SK-N-SH (cell line): ENCODE data around the gene RCHY1. TPM values are rescaled to one million over a fixed set of nuclear protein-coding genes. Genes with fewer than 3 reads are reported as not detected.
A peak's percentile ranks its signal among the peaks of the same experiment; 100 is the strongest.

Experiments
- CTCF ChIA-PET: fragments of 300-600, 350-600 bp; formaldehyde crosslinking; extraction: SDS; loops from one replicate; lab custom pipeline; 2021; lab: Yijun Ruan, JAX
- POLR2A ChIA-PET: fragments of 350-600 bp; sonication (Branson Sonifier 250); formaldehyde crosslinking; extraction: SDS; loops from one replicate; lab custom pipeline; 2020; ENCODE audit warnings: antibody characterized with exemption, inconsistent platforms; lab: Yijun Ruan, JAX
- DNase-seq: peaks from one replicate; pipeline ENCODE4 v3.0.0; 2012
- H2AFZ ChIP-seq: fragments of 200-600 bp; sonication (generic); 2 replicates; pipeline ENCODE4 v1.8.1; 2016; ENCODE audit warnings: antibody characterized with exemption, mild to moderate bottlenecking, low read depth
- H3F3A ChIP-seq: fragments of 200-600 bp; sonication (generic); replicated peaks from 2 replicates; pipeline ENCODE3; 2016; ENCODE audit warnings: antibody characterized with exemption, mild to moderate bottlenecking; ENCODE audit not compliant: insufficient read depth
- H3K27ac ChIP-seq, 2 experiments: fragments of 200-500 bp in 1 of 2; fragments of 200-600 bp in 1 of 2; sonication (Bioruptor generic) in 1 of 2; sonication (generic), shearing (Covaris generic) in 1 of 2; 2 replicates each; pipeline versions ENCODE4 v1.5.1 to v1.6.1; 2014 to 2016; ENCODE audit warnings: low read depth in 2 of 2, inconsistent platforms in 1 of 2, low read length in 1 of 2, mild to moderate bottlenecking in 1 of 2, mixed read lengths in 1 of 2
- H3K27me3 ChIP-seq: fragments of 200-600 bp; sonication (generic), shearing (Covaris generic); 2 replicates; pipeline ENCODE4 v1.6.1; 2016; ENCODE audit warnings: mixed run types; ENCODE audit not compliant: insufficient read depth
- H3K36me3 ChIP-seq, 2 experiments: fragments of 200-500 bp in 1 of 2; fragments of 200-600 bp in 1 of 2; sonication (Bioruptor generic) in 1 of 2; sonication (generic) in 1 of 2; replicated peaks in 1 of 2; 2 replicates each; pipeline versions ENCODE3 to v1.5.1; 2014 to 2016; ENCODE audit warnings: low read length in 1 of 2, mild to moderate bottlenecking in 1 of 2; ENCODE audit not compliant: insufficient read depth in 2 of 2, control insufficient read depth in 1 of 2
- H3K4me1 ChIP-seq, 2 experiments: fragments of 200-500 bp in 1 of 2; fragments of 200-600 bp in 1 of 2; sonication (Bioruptor generic) in 1 of 2; sonication (generic), shearing (Covaris generic) in 1 of 2; 2 replicates each; pipeline versions ENCODE4 v1.5.1 to v1.6.1; 2014 to 2016; ENCODE audit warnings: low read depth in 1 of 2, low read length in 1 of 2, mixed run types in 1 of 2; ENCODE audit not compliant: insufficient read depth in 2 of 2, control insufficient read depth in 1 of 2
- H3K4me2 ChIP-seq: fragments of 200-600 bp; sonication (generic), shearing (Covaris generic); 2 replicates; pipeline ENCODE4 v1.6.1; 2017; ENCODE audit warnings: mixed run types
- H3K4me3 ChIP-seq, 2 experiments: fragments of 200-500 bp in 1 of 2; fragments of 200-600 bp in 1 of 2; sonication (Bioruptor generic) in 1 of 2; sonication (generic), shearing (Covaris generic) in 1 of 2; 2 replicates each; pipeline versions ENCODE4 v1.5.1 to v1.8.1; 2014 to 2016; ENCODE audit warnings: low read depth in 2 of 2, inconsistent platforms in 1 of 2, low read length in 1 of 2, mild to moderate bottlenecking in 1 of 2, mixed read lengths in 1 of 2, moderate library complexity in 1 of 2
- H3K79me2 ChIP-seq: fragments of 200-600 bp; sonication (generic); 2 replicates; pipeline ENCODE4 v1.8.1; 2017; ENCODE audit warnings: mild to moderate bottlenecking; ENCODE audit not compliant: insufficient read depth
- H3K9ac ChIP-seq: fragments of 200-600 bp; sonication (generic); 2 replicates; pipeline ENCODE4 v1.6.1; 2017; ENCODE audit warnings: mixed run types
- H3K9me2 ChIP-seq: fragments of 200-600 bp; sonication (generic); 2 replicates; pipeline ENCODE4 v1.6.1; 2017; ENCODE audit warnings: mixed run types
- H3K9me3 ChIP-seq: fragments of 200-600 bp; sonication (generic); 2 replicates; pipeline ENCODE4 v1.6.1; 2017; ENCODE audit warnings: mixed run types, mild to moderate bottlenecking, moderate library complexity
- H4K20me1 ChIP-seq: fragments of 200-600 bp; sonication (generic); 2 replicates; pipeline ENCODE4 v1.6.1; 2017; ENCODE audit warnings: mild to moderate bottlenecking, mixed run types; ENCODE audit not compliant: insufficient read depth
- EP300 ChIP-seq, 2 experiments: IDR thresholded peaks; 2 replicates each; pipeline versions ENCODE4 v1.4.0 to v1.6.1; 2012; ENCODE audit warnings: borderline replicate concordance in 1 of 2, low read depth in 1 of 2, low read length in 1 of 2
- FOXJ3 ChIP-seq: sonication (generic); formaldehyde crosslinking; IDR thresholded peaks from 2 replicates; pipeline ENCODE4 v1.5.1; 2020; ENCODE audit warnings: mild to moderate bottlenecking, missing genetic modification reagents
- FOXM1 ChIP-seq: IDR thresholded peaks from 2 replicates; pipeline ENCODE4 v1.4.0; 2012; ENCODE audit warnings: low read depth, mild to moderate bottlenecking
- JUND ChIP-seq: IDR thresholded peaks from 2 replicates; pipeline ENCODE4 v1.4.0; 2012
- MEF2A ChIP-seq: IDR thresholded peaks from 2 replicates; pipeline ENCODE4 v1.4.0; 2012; ENCODE audit warnings: low read depth, borderline replicate concordance
- MXI1 ChIP-seq: IDR thresholded peaks from 2 replicates; pipeline ENCODE4 v1.6.1; 2012; ENCODE audit warnings: mild to moderate bottlenecking, low read depth, low read length, improper control_type of control experiment
- NFIC ChIP-seq: IDR thresholded peaks from 2 replicates; pipeline ENCODE4 v1.4.0; 2012; ENCODE audit warnings: borderline replicate concordance
- POLR2AphosphoS5 ChIP-seq: IDR thresholded peaks from 2 replicates; pipeline ENCODE4 v1.6.1; 2012; ENCODE audit warnings: low read depth, low read length
- RAD21 ChIP-seq: IDR thresholded peaks from 2 replicates; pipeline ENCODE4 v1.6.1; 2012; ENCODE audit warnings: mild to moderate bottlenecking, low read length
- RFX5 ChIP-seq: IDR thresholded peaks from 2 replicates; pipeline ENCODE4 v1.6.1; 2012; ENCODE audit warnings: mild to moderate bottlenecking, improper control_type of control experiment, low read length
- RXRA ChIP-seq: IDR thresholded peaks from 2 replicates; pipeline ENCODE4 v1.4.0; 2012; ENCODE audit warnings: low read depth, mild to moderate bottlenecking, borderline replicate concordance
- SIN3A ChIP-seq: IDR thresholded peaks from 2 replicates; pipeline ENCODE4 v1.6.1; 2012; ENCODE audit warnings: low read depth, mild to moderate bottlenecking, low read length, moderate library complexity, borderline replicate concordance
- TCF12 ChIP-seq: IDR thresholded peaks from 2 replicates; pipeline ENCODE4 v1.4.0; 2012
- TEAD4 ChIP-seq: IDR thresholded peaks from 2 replicates; pipeline ENCODE4 v1.4.0; 2012; ENCODE audit warnings: mild to moderate bottlenecking, borderline replicate concordance; ENCODE audit not compliant: insufficient read depth
- WGBS: methylation state at CpG from one replicate; pipeline ENCODE4 v1.1.6; 2017; ENCODE audit warnings: low lambda C conversion rate; 5-methylcytosine and 5-hydroxymethylcytosine counted together
- polyA plus RNA-seq, 3 experiments: library from polyadenylated mRNA; depleted of rRNA; stranded (reverse); fragments of >200 nt; gene quantifications; 2 replicates each; pipeline ENCODE4 v1.2.3, GENCODE V29; 2012
- TF ChIP-seq, protein P1 (sequence below): fragments of 150-350 bp; IDR thresholded peaks from 2 replicates; pipeline ENCODE4 v1.6.1; 2017; ENCODE audit warnings: antibody characterized with exemption, low read length, low read depth, borderline replicate concordance
- TF ChIP-seq, protein P2 (sequence below): IDR thresholded peaks from 2 replicates; pipeline ENCODE4; 2012
- TF ChIP-seq, protein P3 (sequence below): IDR thresholded peaks from 2 replicates; pipeline ENCODE4 v1.6.1; 2012; ENCODE audit warnings: mild to moderate bottlenecking, low read depth, low read length, moderate library complexity
- TF ChIP-seq, protein P4 (sequence below): IDR thresholded peaks from 2 replicates; pipeline ENCODE4 v1.4.0; 2012; ENCODE audit warnings: low read depth, borderline replicate concordance
- TF ChIP-seq, protein P5 (sequence below): fragments of 200-600 bp; sonication (generic); IDR thresholded peaks from 2 replicates; pipeline ENCODE4 v1.6.1; 2017; ENCODE audit warnings: antibody characterized with exemption, mild to moderate bottlenecking, moderate library complexity
- TF ChIP-seq, protein P6 (sequence below): IDR thresholded peaks from 2 replicates; pipeline ENCODE4 v1.4.0; 2012; ENCODE audit warnings: low read depth

RCHY1 gene
- polyA plus RNA-seq, 1 of the 3 experiments (the other 2 are of a cell fraction): 17.4 TPM

DNA sequence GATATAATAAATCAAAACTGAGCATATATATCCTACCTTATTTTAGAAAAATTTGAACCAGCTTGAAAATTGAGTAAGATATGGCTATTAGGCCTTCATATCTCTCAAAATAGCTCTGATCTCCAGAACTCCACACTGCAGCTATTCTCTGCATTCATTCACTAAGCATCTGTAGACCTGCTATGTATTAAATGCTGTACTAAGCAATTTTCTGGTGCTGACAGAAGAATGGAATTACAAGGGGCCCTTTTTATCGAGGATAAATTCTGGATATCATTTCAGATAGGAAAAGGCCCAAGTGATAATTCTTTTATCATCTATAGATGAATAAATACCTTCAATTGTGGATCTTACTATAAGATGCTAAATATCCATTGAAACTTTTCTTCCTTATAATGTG, 1.9 kb upstream of the RCHY1 start (continued):
- TF ChIP-seq, protein P1, sequence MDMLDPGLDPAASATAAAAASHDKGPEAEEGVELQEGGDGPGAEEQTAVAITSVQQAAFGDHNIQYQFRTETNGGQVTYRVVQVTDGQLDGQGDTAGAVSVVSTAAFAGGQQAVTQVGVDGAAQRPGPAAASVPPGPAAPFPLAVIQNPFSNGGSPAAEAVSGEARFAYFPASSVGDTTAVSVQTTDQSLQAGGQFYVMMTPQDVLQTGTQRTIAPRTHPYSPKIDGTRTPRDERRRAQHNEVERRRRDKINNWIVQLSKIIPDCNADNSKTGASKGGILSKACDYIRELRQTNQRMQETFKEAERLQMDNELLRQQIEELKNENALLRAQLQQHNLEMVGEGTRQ: no peak
- TF ChIP-seq RXRA (no peak), FOXJ3 (CRISPR knock-in tag) (no peak)

DNA sequence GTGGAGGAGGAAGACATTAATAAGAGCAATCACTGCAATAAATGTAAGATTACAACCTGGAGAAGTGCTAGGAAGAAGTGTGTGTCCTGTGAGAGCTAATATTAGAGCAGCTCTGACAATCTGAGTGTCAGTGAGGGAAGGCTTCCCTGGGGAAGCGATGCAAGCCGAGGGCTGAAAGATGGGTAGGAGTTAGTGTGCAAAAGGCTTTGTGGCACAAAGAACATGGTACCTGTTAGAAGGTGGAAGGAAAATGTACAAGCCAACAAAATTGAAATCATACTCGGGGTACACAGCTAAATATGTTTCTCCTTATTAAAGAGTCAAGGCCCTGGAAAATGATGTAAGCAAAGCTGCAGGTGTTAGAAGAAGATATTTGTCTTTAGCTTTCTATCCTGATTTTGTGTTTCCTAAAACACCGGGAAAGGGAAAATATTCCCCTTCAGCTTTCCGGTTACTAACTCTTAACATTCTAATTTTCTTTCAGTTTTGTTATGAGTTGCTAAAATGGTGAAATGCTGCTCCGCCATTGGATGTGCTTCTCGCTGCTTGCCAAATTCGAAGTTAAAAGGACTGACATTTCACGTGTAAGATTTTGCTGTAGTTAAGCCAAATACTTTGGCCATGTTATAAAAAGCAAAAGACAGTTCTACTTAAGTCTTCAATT, 878 bp upstream of the RCHY1 start:
- H3F3A ChIP-seq: no peaks in the 10 kb centered on the region

More for the DNA sequence above, 878 bp upstream of the RCHY1 start:
- DNase-seq: peak; percentile 7
- Histone ChIP-seq H3K4me3 (peak overlapping the region; percentile 90 to 93), H2AFZ (peak overlapping the region; percentile 71), H3K4me1 (peaks cover 0 to 7% of the 10 kb centered on the region in 2 experiments; a peak in 2 of 4 replicates), H3K4me2 (peak overlapping the region; percentile 87), H3K9me2 (no peaks in the 10 kb centered on the region), H3K27me3 (no peaks in the 10 kb centered on the region), H3K36me3 (peaks cover 29 to 37% of the 10 kb centered on the region in 2 experiments), H3K79me2 (peaks cover 55% of the 10 kb centered on the region), H3K9ac (peak overlapping the region; percentile 83), H3K9me3 (no peaks in the 10 kb centered on the region), H4K20me1 (no peaks in the 10 kb centered on the region), H3K27ac (peak overlapping the region; percentile 91 to 99)
- TF ChIP-seq FOXM1: no peak
- TF ChIP-seq EP300 (IDR thresholded peaks at IDR 0.05; ENCODE audit: borderline replicate concordance in 1 of 2, low read depth in 1 of 2, low read length in 1 of 2): no peak
- TF ChIP-seq, protein P2, sequence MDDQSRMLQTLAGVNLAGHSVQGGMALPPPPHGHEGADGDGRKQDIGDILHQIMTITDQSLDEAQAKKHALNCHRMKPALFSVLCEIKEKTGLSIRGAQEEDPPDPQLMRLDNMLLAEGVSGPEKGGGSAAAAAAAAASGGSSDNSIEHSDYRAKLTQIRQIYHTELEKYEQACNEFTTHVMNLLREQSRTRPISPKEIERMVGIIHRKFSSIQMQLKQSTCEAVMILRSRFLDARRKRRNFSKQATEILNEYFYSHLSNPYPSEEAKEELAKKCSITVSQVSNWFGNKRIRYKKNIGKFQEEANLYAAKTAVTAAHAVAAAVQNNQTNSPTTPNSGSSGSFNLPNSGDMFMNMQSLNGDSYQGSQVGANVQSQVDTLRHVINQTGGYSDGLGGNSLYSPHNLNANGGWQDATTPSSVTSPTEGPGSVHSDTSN: no peak
- TF ChIP-seq JUND: no peak
- TF ChIP-seq, protein P3, sequence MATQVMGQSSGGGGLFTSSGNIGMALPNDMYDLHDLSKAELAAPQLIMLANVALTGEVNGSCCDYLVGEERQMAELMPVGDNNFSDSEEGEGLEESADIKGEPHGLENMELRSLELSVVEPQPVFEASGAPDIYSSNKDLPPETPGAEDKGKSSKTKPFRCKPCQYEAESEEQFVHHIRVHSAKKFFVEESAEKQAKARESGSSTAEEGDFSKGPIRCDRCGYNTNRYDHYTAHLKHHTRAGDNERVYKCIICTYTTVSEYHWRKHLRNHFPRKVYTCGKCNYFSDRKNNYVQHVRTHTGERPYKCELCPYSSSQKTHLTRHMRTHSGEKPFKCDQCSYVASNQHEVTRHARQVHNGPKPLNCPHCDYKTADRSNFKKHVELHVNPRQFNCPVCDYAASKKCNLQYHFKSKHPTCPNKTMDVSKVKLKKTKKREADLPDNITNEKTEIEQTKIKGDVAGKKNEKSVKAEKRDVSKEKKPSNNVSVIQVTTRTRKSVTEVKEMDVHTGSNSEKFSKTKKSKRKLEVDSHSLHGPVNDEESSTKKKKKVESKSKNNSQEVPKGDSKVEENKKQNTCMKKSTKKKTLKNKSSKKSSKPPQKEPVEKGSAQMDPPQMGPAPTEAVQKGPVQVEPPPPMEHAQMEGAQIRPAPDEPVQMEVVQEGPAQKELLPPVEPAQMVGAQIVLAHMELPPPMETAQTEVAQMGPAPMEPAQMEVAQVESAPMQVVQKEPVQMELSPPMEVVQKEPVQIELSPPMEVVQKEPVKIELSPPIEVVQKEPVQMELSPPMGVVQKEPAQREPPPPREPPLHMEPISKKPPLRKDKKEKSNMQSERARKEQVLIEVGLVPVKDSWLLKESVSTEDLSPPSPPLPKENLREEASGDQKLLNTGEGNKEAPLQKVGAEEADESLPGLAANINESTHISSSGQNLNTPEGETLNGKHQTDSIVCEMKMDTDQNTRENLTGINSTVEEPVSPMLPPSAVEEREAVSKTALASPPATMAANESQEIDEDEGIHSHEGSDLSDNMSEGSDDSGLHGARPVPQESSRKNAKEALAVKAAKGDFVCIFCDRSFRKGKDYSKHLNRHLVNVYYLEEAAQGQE: no peak
- TF ChIP-seq, protein P4, sequence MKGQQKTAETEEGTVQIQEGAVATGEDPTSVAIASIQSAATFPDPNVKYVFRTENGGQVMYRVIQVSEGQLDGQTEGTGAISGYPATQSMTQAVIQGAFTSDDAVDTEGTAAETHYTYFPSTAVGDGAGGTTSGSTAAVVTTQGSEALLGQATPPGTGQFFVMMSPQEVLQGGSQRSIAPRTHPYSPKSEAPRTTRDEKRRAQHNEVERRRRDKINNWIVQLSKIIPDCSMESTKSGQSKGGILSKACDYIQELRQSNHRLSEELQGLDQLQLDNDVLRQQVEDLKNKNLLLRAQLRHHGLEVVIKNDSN: no peak
- no peak for TF ChIP-seq NFIC
- TF ChIP-seq, protein P5, sequence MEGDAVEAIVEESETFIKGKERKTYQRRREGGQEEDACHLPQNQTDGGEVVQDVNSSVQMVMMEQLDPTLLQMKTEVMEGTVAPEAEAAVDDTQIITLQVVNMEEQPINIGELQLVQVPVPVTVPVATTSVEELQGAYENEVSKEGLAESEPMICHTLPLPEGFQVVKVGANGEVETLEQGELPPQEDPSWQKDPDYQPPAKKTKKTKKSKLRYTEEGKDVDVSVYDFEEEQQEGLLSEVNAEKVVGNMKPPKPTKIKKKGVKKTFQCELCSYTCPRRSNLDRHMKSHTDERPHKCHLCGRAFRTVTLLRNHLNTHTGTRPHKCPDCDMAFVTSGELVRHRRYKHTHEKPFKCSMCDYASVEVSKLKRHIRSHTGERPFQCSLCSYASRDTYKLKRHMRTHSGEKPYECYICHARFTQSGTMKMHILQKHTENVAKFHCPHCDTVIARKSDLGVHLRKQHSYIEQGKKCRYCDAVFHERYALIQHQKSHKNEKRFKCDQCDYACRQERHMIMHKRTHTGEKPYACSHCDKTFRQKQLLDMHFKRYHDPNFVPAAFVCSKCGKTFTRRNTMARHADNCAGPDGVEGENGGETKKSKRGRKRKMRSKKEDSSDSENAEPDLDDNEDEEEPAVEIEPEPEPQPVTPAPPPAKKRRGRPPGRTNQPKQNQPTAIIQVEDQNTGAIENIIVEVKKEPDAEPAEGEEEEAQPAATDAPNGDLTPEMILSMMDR: no peak
- TF ChIP-seq RFX5: no peak
- TF ChIP-seq, protein P6, sequence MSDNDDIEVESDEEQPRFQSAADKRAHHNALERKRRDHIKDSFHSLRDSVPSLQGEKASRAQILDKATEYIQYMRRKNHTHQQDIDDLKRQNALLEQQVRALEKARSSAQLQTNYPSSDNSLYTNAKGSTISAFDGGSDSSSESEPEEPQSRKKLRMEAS: no peak
- TF ChIP-seq SIN3A: no peak
- no peak for TF ChIP-seq TCF12
- no peak for TF ChIP-seq TEAD4
- TF ChIP-seq RAD21: no peak
- TF ChIP-seq POLR2AphosphoS5: no peak
- no peak for TF ChIP-seq MEF2A
- no peak for TF ChIP-seq MXI1
- 28% methylated on average over 9 of the region's 9 CpGs for WGBS
- ChIA-PET CTCF (interaction anchor here (1.1 to 1.9 kb wide), 4 partner anchors 12 to 209 kb away, joined by 3 to 5 read pairs (median 4); partner anchors contain the start of gene USO1), POLR2A (interaction anchor here (0.7 to 1.4 kb wide), 6 partner anchors 10 to 209 kb away, joined by 3 to 6 read pairs (median 4); partner anchors contain the start of gene USO1)
